ENCODE data around the gene RAVER1.
"Not testable (repeated sequence)": the region's sequence is repeated elsewhere in the genome, so short reads cannot be mapped to it uniquely, and the experiment has no call there.

Gene RAVER1

GRCh38 chr19:10332965-10333757, at the start of gene RAVER1:
TSS of gene RAVER1 (minus strand) at chr19:10333529. CDS start at chr19:10333507, 22 bp downstream.
- peak; percentile 99 for DNase-seq

- DNase-seq, result not testable (repeated sequence)
Observed at GRCh38 chr19:10383223-10383499, 49.8 kb upstream of the RAVER1 start.

GRCh38 chr19:10380313-10381102, 47.2 kb upstream of the RAVER1 start, which contains the start of gene TYK2:
TSS of gene TYK2 (minus strand) at chr19:10380572. CDS start at chr19:10378406, 2,166 bp downstream.
- DNase-seq, result peak; percentile 97 to 98

- DNase-seq, result no peak
Observed at GRCh38 chr19:10379880-10380312, 46.6 kb upstream of the RAVER1 start.

- no peak for DNase-seq
Observed at GRCh38 chr19:10378124-10378523, 44.8 kb upstream of the RAVER1 start.

- not testable (repeated sequence) for DNase-seq
Observed at GRCh38 chr19:10377140-10377640, 43.9 kb upstream of the RAVER1 start.

GRCh38 chr19:10374931-10375330, 41.6 kb upstream of the RAVER1 start:
- no peak for DNase-seq

- no peak for DNase-seq
Observed at GRCh38 chr19:10372690-10373089, 39.4 kb upstream of the RAVER1 start.

GRCh38 chr19:10368101-10368803, 34.9 kb upstream of the RAVER1 start:
- no peak for DNase-seq

GRCh38 chr19:10366950-10367512, 33.7 kb upstream of the RAVER1 start:
- DNase-seq, result not testable (repeated sequence)

GRCh38 chr19:10365518-10365917, 32.2 kb upstream of the RAVER1 start:
- no peak for DNase-seq

- no peak for DNase-seq
Observed at GRCh38 chr19:10364644-10365043, 31.3 kb upstream of the RAVER1 start.

- DNase-seq, result no peak
Observed at GRCh38 chr19:10363789-10364281, 30.5 kb upstream of the RAVER1 start.

- DNase-seq, result no peak
Observed at GRCh38 chr19:10362259-10362658, 28.9 kb upstream of the RAVER1 start.

- no peak for DNase-seq
Observed at GRCh38 chr19:10361569-10362011, 28.3 kb upstream of the RAVER1 start.

- no peak for DNase-seq
Observed at GRCh38 chr19:10356431-10356830, 23.1 kb upstream of the RAVER1 start.

GRCh38 chr19:10353793-10354391, 20.6 kb upstream of the RAVER1 start:
- DNase-seq, result peak; percentile 63 to 70

GRCh38 chr19:10352764-10353671, 19.7 kb upstream of the RAVER1 start:
- DNase-seq, result no peak

GRCh38 chr19:10346509-10346908, 13.2 kb upstream of the RAVER1 start:
- DNase-seq, result no peak

GRCh38 chr19:10344780-10345179, 11.5 kb upstream of the RAVER1 start:
- DNase-seq, result no peak

GRCh38 chr19:10343495-10343894, 10.2 kb upstream of the RAVER1 start:
- DNase-seq, result no peak

All from activated CD4-positive, alpha-beta T cell treated with anti-CD3 and anti-CD28 coated beads, Interleukin-2, amount 50 U/mL, for 48 hours (primary cell).